Measurements from ENCODE around the gene ERMN.
A peak's percentile ranks its signal among the peaks of the same experiment; 100 is the strongest.

ERMN gene

GRCh38 chr2:157339965-157340655 lies 14.5 kb upstream of the ERMN start:
- Histone ChIP-seq H3K4me2 (ENCODE audit: insufficient read depth, low read length) (no peak overlapping the region), H4K20me1 (ENCODE audit: insufficient read depth, low read length) (no peaks in the 10 kb centered on the region), H3K27ac (ENCODE audit: low read length) (no peak overlapping the region), H3K4me1 (ENCODE audit: insufficient read depth, low read length) (no peaks in the 10 kb centered on the region), H3K79me2 (ENCODE audit: insufficient read depth, low read length) (no peaks in the 10 kb centered on the region), H3K9me3 (ENCODE audit: insufficient read depth, low read length, severe bottlenecking) (no peaks in the 10 kb centered on the region), H3K27me3 (ENCODE audit: insufficient read depth, low read length, poor library complexity) (peaks cover 4% of the 10 kb centered on the region), H3K9ac (ENCODE audit: low read depth, low read length) (no peak overlapping the region), H3K4me3 (ENCODE audit: low read depth in 1 of 2, low read length in 2 of 2) (no peak overlapping the region), H2AFZ (ENCODE audit: low read depth, low read length) (no peak overlapping the region), H3K36me3 (ENCODE audit: insufficient read depth, low read length) (no peaks in the 10 kb centered on the region)
- ATAC-seq (ENCODE audit: insufficient read depth, low read depth) (no peak), DNase-seq (no peak)
- TF ChIP-seq CTCF (IDR thresholded peaks at IDR 0.05; ENCODE audit: borderline replicate concordance, extremely low read depth, low read length, poor library complexity, severe bottlenecking) (no peak), EZH2 (IDR thresholded peaks at IDR 0.05; ENCODE audit: borderline replicate concordance, low read depth, low read length, severe bottlenecking) (no peak)

GRCh38 chr2:157337978-157338377 lies 12.4 kb upstream of the ERMN start:
- H3K4me3 ChIP-seq (ENCODE audit: low read depth in 1 of 2, low read length in 2 of 2): no peak overlapping the region
- no peaks in the 10 kb centered on the region for H4K20me1 ChIP-seq (ENCODE audit: insufficient read depth, low read length)
- H3K4me1 ChIP-seq (ENCODE audit: insufficient read depth, low read length): no peaks in the 10 kb centered on the region
- no peak for TF ChIP-seq CTCF (IDR thresholded peaks at IDR 0.05; ENCODE audit: borderline replicate concordance, extremely low read depth, low read length, poor library complexity, severe bottlenecking)
- peaks cover 4% of the 10 kb centered on the region for H3K27me3 ChIP-seq (ENCODE audit: insufficient read depth, low read length, poor library complexity)
- H3K27ac ChIP-seq (ENCODE audit: low read length): no peak overlapping the region
- no peaks in the 10 kb centered on the region for H3K9me3 ChIP-seq (ENCODE audit: insufficient read depth, low read length, severe bottlenecking)
- H3K4me2 ChIP-seq (ENCODE audit: insufficient read depth, low read length): no peak overlapping the region
- ATAC-seq (ENCODE audit: insufficient read depth, low read depth) (no peak), DNase-seq (no peak)
- no peaks in the 10 kb centered on the region for H3K36me3 ChIP-seq (ENCODE audit: insufficient read depth, low read length)
- H3K9ac ChIP-seq (ENCODE audit: low read depth, low read length): no peak overlapping the region
- no peaks in the 10 kb centered on the region for H3K79me2 ChIP-seq (ENCODE audit: insufficient read depth, low read length)
- H2AFZ ChIP-seq (ENCODE audit: low read depth, low read length): no peak overlapping the region

- no peaks in the 10 kb centered on the region for H3K9me3 ChIP-seq (ENCODE audit: insufficient read depth, low read length, severe bottlenecking)
- no peaks in the 10 kb centered on the region for H3K36me3 ChIP-seq (ENCODE audit: insufficient read depth, low read length)
- no peaks in the 10 kb centered on the region for H4K20me1 ChIP-seq (ENCODE audit: insufficient read depth, low read length)
- TF ChIP-seq CTCF (IDR thresholded peaks at IDR 0.05; ENCODE audit: borderline replicate concordance, extremely low read depth, low read length, poor library complexity, severe bottlenecking) (peak; percentile 70), EZH2 (IDR thresholded peaks at IDR 0.05; ENCODE audit: borderline replicate concordance, low read depth, low read length, severe bottlenecking) (no peak)
- DNase-seq (peak; percentile 26), ATAC-seq (ENCODE audit: insufficient read depth, low read depth) (peak; percentile 68; the same call in 2 of the 3 replicates)
- H3K4me1 ChIP-seq (ENCODE audit: insufficient read depth, low read length): no peaks in the 10 kb centered on the region
- H3K9ac ChIP-seq (ENCODE audit: low read depth, low read length): no peak overlapping the region
- no peaks in the 10 kb centered on the region for H3K79me2 ChIP-seq (ENCODE audit: insufficient read depth, low read length)
- H2AFZ ChIP-seq (ENCODE audit: low read depth, low read length): no peak overlapping the region
- H3K27me3 ChIP-seq (ENCODE audit: insufficient read depth, low read length, poor library complexity): peaks cover 4% of the 10 kb centered on the region
- H3K4me3 ChIP-seq (ENCODE audit: low read depth in 1 of 2, low read length in 2 of 2): no peak overlapping the region
- no peak overlapping the region for H3K4me2 ChIP-seq (ENCODE audit: insufficient read depth, low read length)
- H3K27ac ChIP-seq (ENCODE audit: low read length): no peak overlapping the region
Measured at GRCh38 chr2:157336137-157337010, 10.8 kb upstream of the ERMN start.
